NCI-H748 (cell line): ENCODE results near the gene SSBP2.

Experiments
- DNase-seq: peaks from one replicate; lab custom pipeline; 2025; ENCODE audit not compliant: unreplicated experiment; lab: John Stamatoyannopoulos, UW

The SSBP2 gene

GRCh38 chr5:81767938-81768337, 17.0 kb upstream of the SSBP2 start:
- DNase-seq = no peak

GRCh38 chr5:81767097-81767496, 16.2 kb upstream of the SSBP2 start:
- no peak for DNase-seq

- no peak for DNase-seq
Measured at GRCh38 chr5:81766611-81767010, 15.7 kb upstream of the SSBP2 start.

- no peak for DNase-seq
Measured at GRCh38 chr5:81763294-81763928, 12.5 kb upstream of the SSBP2 start.

GRCh38 chr5:81762853-81763252, 12.0 kb upstream of the SSBP2 start:
- no peak for DNase-seq

GRCh38 chr5:81762401-81762800, 11.5 kb upstream of the SSBP2 start:
- no peak for DNase-seq

- no peak for DNase-seq
Measured at GRCh38 chr5:81761970-81762369, 11.1 kb upstream of the SSBP2 start.

- no peak for DNase-seq
Measured at GRCh38 chr5:81761270-81761669, 10.4 kb upstream of the SSBP2 start.

GRCh38 chr5:81760521-81760920, 9.6 kb upstream of the SSBP2 start:
- DNase-seq = no peak

- DNase-seq = no peak
Measured at GRCh38 chr5:81759632-81760005, 8.7 kb upstream of the SSBP2 start.

- DNase-seq = no peak
Measured at GRCh38 chr5:81757404-81757803, 6.5 kb upstream of the SSBP2 start.

- no peak for DNase-seq
Measured at GRCh38 chr5:81756016-81756415, 5.1 kb upstream of the SSBP2 start.

GRCh38 chr5:81755320-81755719, 4.4 kb upstream of the SSBP2 start:
- DNase-seq = no peak

- DNase-seq = no peak
Measured at GRCh38 chr5:81754621-81755020, 3.7 kb upstream of the SSBP2 start.

GRCh38 chr5:81753429-81753828, 2.5 kb upstream of the SSBP2 start:
- no peak for DNase-seq

- DNase-seq = no peak
Measured at GRCh38 chr5:81752644-81752963, 1.7 kb upstream of the SSBP2 start.

- DNase-seq = peak; percentile 48
Measured at GRCh38 chr5:81751836-81752643, 1.1 kb upstream of the SSBP2 start.

- peak; percentile 48 for DNase-seq
Measured at GRCh38 chr5:81750308-81751008, 439 bp downstream of the SSBP2 start.

GRCh38 chr5:81749561-81750307, 1.2 kb downstream of the SSBP2 start:
- DNase-seq = peak; percentile 61

GRCh38 chr5:81749192-81749560, 1.7 kb downstream of the SSBP2 start:
- DNase-seq = peak; percentile 29

- peak; percentile 11 for DNase-seq
Measured at GRCh38 chr5:81748556-81748955, 2.3 kb downstream of the SSBP2 start.

- no peak for DNase-seq
Measured at GRCh38 chr5:81747030-81747429, 3.9 kb downstream of the SSBP2 start.
